ENCODE data around the gene LCMT1. TPM values are rescaled to one million over a fixed set of nuclear protein-coding genes. Genes with fewer than 3 reads are reported as not detected.

Gene LCMT1
- total RNA-seq, 4 donors from 2014 or later = 26.8 to 42.6 (median 29.8) TPM

- Histone ChIP-seq H3K4me3 (replicated peaks in 1 of 3) (no peak overlapping the region), H3K4me1 (no peaks in the 10 kb centered on the region), H3K36me3 (peaks cover 34 to 63% of the 10 kb centered on the region in 2 donors), H3K27ac (no peak overlapping the region), H3K9me3 (no peaks in the 10 kb centered on the region), H3K27me3 (no peaks in the 10 kb centered on the region)
- DNase-seq = no peak
- intact Hi-C loops (cut with DNase I) = no loop called here
- no peak for TF ChIP-seq POLR2A (IDR thresholded peaks at IDR 0.05)
- TF ChIP-seq CTCF (IDR thresholded peaks at IDR 0.05) = no peak
- 89 to 90% methylated on average over 5 of the region's 5 CpGs for WGBS, 2 donors
These were observed 59.8 kb downstream of the LCMT1 start for GRCh38 chr16:25171390-25171789.

- no peak for DNase-seq
- intact Hi-C loops (cut with DNase I) = no loop called here
- WGBS, 2 donors = 99% methylated on average over 8 of the region's 8 CpGs
- Histone ChIP-seq H3K36me3 (peaks cover 29 to 50% of the 10 kb centered on the region in 2 donors), H3K27ac (no peak overlapping the region), H3K27me3 (no peaks in the 10 kb centered on the region), H3K4me3 (replicated peaks in 1 of 3) (no peak overlapping the region), H3K9me3 (no peaks in the 10 kb centered on the region), H3K4me1 (no peaks in the 10 kb centered on the region)
- TF ChIP-seq CTCF (IDR thresholded peaks at IDR 0.05) (no peak), POLR2A (IDR thresholded peaks at IDR 0.05) (no peak)
These were observed 61.3 kb downstream of the LCMT1 start for GRCh38 chr16:25172831-25173230.

GRCh38 chr16:25174285-25174684 lies 62.7 kb downstream of the LCMT1 start:
- Histone ChIP-seq H3K27ac (no peak overlapping the region), H3K9me3 (no peaks in the 10 kb centered on the region), H3K4me1 (no peaks in the 10 kb centered on the region), H3K27me3 (no peaks in the 10 kb centered on the region), H3K4me3 (replicated peaks in 1 of 3) (no peak overlapping the region), H3K36me3 (peaks cover 19 to 52% of the 10 kb centered on the region in 2 donors)
- 97 to 98% methylated on average over 2 of the region's 2 CpGs for WGBS, 2 donors
- intact Hi-C loops (cut with DNase I) = no loop called here
- DNase-seq = no peak
- TF ChIP-seq CTCF (IDR thresholded peaks at IDR 0.05) (no peak), POLR2A (IDR thresholded peaks at IDR 0.05) (no peak)

GRCh38 chr16:25176136-25176535 lies 64.6 kb downstream of the LCMT1 start:
- Histone ChIP-seq H3K9me3 (no peaks in the 10 kb centered on the region), H3K4me3 (replicated peaks in 1 of 3) (no peak overlapping the region), H3K27ac (no peak overlapping the region), H3K27me3 (no peaks in the 10 kb centered on the region), H3K36me3 (peaks cover 7 to 34% of the 10 kb centered on the region in 2 donors), H3K4me1 (no peaks in the 10 kb centered on the region)
- TF ChIP-seq CTCF (IDR thresholded peaks at IDR 0.05) (no peak), POLR2A (IDR thresholded peaks at IDR 0.05) (no peak)
- intact Hi-C loops (cut with DNase I) = no loop called here
- WGBS, 2 donors = 78% methylated on average over 7 of the region's 7 CpGs
- no peak for DNase-seq

- Histone ChIP-seq H3K27me3 (no peaks in the 10 kb centered on the region), H3K9me3 (no peaks in the 10 kb centered on the region), H3K27ac (no peak overlapping the region), H3K36me3 (peaks cover 0 to 22% of the 10 kb centered on the region in 2 donors), H3K4me1 (no peaks in the 10 kb centered on the region), H3K4me3 (replicated peaks in 1 of 3) (no peak overlapping the region)
- 70 to 87% methylated on average over 3 of the region's 3 CpGs for WGBS, 2 donors
- TF ChIP-seq POLR2A (IDR thresholded peaks at IDR 0.05) (no peak), CTCF (IDR thresholded peaks at IDR 0.05) (no peak)
- intact Hi-C loops (cut with DNase I) = no loop called here
- DNase-seq = no peak
These were observed 65.9 kb downstream of the LCMT1 start for GRCh38 chr16:25177512-25177830.

Data from thyroid gland (tissue), 4 donors.